ENCODE data around the gene CAPN10.

DNA sequence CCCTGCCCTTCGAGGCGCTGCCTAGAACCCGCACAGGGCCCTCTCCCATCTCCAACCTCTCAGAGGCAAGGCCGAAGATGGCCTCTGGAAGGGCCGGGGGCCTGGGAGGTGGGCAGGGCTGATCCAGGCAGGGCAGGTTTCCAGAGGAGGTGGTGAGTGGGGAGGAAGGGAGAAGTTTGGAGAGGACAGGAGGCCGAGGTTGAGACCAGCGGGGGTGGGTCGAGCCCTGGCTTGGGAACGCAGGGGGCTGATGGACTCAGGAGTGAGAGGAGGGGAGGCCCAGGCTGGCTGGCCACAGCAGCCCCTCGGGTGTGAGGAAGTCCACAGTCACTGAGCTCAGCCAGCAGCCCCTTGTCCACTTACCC, 10.5 kb downstream of the CAPN10 start:
- TF ChIP-seq, protein P1, sequence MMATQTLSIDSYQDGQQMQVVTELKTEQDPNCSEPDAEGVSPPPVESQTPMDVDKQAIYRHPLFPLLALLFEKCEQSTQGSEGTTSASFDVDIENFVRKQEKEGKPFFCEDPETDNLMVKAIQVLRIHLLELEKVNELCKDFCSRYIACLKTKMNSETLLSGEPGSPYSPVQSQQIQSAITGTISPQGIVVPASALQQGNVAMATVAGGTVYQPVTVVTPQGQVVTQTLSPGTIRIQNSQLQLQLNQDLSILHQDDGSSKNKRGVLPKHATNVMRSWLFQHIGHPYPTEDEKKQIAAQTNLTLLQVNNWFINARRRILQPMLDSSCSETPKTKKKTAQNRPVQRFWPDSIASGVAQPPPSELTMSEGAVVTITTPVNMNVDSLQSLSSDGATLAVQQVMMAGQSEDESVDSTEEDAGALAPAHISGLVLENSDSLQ (IDR thresholded peaks at IDR 0.05), result no peak
- TF ChIP-seq FOXA1 (IDR thresholded peaks at IDR 0.05) (no peak), TARDBP (IDR thresholded peaks at IDR 0.05) (no peak), SP1 (IDR thresholded peaks at IDR 0.05) (no peak), FOXK2 (IDR thresholded peaks at IDR 0.05) (no peak), HDGF (IDR thresholded peaks at IDR 0.05; ENCODE audit: borderline replicate concordance) (no peak), FOXM1 (IDR thresholded peaks at IDR 0.05; ENCODE audit: borderline replicate concordance) (no peak)
